HG03103 (cell line): Measurements from ENCODE around the gene CLTCL1.
"Not testable (repeated sequence)": the region's sequence is repeated elsewhere in the genome, so short reads cannot be mapped to it uniquely, and the experiment has no call there.

Source experiments
- ATAC-seq: cut with Tn5 transposase; IDR thresholded peaks from one replicate; pipeline ENCODE4 v1.9.1; 2021; ENCODE audit warnings: low read depth; ENCODE audit not compliant: unreplicated experiment

CLTCL1 gene

DNA sequence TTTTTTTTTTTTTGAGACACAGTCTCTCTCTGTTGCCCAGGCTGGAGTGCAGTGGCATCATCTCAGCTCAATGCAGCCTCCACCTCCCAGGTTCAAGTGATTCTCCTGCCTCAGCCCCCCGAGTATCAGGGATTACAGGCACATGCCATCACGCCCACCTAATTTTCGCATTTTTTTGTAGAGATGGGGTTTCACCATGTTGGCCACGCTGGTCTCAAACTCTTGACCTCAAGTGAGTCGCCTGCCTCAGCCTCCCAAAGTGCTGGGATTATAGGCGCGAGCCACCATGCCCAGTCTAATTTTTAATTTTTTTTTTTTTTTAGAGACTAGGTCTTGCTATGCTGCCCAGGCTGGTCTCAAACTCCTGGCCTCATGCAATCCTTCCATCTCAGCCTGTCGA lies 35.2 kb downstream of the CLTCL1 start:
- not testable (repeated sequence) for ATAC-seq

DNA sequence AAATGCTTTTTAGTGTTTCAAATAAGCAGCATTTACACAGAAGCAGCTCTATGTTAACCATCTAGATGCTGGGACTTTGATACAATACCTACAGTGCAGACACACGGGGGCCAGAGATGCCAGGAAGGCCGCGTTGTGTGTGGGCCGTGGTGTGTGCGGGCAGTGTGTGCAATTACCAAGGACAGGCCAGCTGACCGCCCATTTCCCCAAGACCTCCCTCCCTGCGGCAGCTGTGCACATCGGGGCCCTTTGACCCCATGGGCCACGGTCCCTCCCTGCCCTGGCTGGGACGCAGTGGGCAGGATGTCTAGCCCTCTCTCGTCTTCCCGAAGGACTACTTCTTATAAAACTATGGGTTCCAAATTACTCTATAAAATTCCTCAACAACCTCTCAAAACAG lies 38.4 kb downstream of the CLTCL1 start:
- no peak for ATAC-seq

DNA sequence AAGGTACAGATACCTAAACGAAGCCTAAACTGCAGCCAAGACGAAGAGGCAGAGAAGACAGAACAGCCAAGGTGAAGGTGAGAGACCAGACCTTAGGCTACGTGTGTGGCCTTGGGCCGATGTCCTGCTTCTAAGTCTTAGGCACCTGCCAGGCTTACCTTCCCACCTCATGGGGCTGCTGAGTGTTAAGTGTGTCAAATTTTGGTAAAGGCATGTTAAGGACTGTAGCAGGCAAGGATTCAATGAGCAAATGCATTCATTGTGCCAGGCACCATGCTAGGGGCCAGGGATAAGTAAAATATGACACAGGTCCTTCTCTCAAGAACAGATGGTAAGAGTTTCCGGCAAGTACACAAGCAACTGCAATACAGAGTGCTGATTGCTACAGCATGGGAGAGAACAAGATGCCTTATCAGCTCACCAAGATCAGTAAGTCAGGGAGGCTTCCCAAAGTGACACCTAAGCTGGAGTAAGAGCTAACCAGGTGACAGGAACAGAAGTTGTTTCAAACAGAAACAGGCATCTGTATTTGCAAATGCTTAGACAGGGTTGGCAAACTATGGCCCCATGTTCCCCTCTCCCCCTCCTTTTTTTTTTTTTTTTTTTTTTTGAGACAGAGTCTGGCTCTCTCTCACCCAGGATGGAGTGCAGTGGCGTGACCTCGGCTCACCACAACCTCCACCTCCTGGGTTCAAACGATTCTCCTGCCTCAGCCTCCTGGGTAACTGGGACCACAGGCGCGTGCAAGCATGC lies 46.7 kb downstream of the CLTCL1 start:
- ATAC-seq = no peak

DNA sequence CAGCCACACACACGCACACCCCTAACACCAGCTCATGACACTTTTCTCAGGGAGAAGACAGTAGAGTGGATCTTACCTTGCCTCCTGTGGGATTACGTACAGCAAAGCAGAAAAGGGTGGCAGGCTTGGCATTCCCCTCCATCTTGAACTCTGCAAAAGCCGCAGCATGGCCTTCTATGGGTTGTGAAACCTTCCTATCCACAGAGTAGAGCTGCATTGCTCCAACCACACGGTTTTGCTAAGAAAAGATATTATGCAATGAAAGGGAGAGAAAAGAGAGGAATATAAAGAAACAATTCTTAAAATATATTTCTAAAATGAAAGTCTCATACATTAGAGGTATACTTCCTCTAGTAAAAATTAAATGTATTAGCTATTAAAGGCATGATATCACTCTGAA lies 48.8 kb downstream of the CLTCL1 start:
- no peak for ATAC-seq

DNA sequence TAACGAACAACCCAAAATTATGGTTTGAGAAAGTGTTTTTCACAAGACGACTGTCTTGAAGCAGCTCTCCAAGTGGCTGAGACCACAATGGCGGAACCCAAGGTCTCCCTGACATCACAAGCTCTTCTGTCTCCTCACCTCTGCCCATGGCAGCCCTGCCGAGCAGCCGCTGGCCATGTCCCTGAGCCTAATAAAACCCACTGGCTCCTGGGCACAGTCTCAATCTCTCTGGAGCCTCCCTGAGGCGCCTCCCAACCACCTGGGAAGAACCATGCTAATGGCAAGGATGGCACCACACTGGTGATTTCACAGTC lies 50.0 kb downstream of the CLTCL1 start:
- ATAC-seq = no peak

- ATAC-seq = no peak
Measured at GRCh38 chr22:19240813-19241592, 50.5 kb downstream of the CLTCL1 start.

GRCh38 chr22:19239464-19239863 lies 52.1 kb downstream of the CLTCL1 start:
- no peak for ATAC-seq

- ATAC-seq = no peak
Measured at GRCh38 chr22:19238900-19239299, 52.6 kb downstream of the CLTCL1 start.

DNA sequence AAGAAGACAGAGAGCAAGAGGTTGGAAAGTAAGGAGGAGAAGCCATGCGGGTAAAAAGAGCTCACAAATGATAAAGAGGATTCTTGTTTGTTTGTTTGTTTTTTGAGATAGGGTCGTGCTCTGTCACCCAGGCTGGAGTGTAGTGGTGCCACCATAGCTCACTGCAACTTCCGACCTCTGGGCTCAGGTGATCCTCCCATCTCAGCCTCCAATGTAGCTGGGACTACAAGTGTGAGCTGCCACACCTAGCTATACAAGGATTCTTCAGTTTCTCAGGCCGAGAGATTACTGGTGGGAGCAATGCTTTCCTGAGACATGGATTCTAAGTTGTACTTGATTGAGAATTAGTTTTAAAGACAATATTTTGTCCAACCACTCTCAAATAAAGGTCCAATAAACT lies 55.6 kb downstream of the CLTCL1 start:
- ATAC-seq = no peak

GRCh38 chr22:19234126-19234896 lies 57.2 kb downstream of the CLTCL1 start:
- ATAC-seq = no peak

- ATAC-seq = no peak
Measured at GRCh38 chr22:19233189-19233661, 58.3 kb downstream of the CLTCL1 start.

- ATAC-seq = no peak
Measured at GRCh38 chr22:19232623-19233022, 58.9 kb downstream of the CLTCL1 start.

DNA sequence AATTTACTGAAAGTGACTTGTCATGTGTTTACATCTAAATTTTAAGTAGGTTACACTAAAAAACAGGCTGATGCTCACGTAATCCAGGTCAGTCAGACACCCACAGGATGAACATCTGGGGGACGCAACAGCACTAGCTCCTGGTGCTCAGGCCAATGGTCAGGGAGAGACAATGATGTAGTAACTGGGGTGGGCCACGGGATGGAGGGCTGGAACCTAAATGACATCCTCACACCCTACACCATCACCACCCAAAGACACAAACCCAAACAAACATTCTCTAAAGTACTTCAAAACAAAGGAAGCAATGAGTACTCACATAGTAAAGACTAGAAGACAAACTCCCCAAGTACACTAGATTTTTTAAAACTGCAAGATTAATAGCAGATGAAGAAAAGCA lies 59.5 kb downstream of the CLTCL1 start:
- ATAC-seq = no peak

DNA sequence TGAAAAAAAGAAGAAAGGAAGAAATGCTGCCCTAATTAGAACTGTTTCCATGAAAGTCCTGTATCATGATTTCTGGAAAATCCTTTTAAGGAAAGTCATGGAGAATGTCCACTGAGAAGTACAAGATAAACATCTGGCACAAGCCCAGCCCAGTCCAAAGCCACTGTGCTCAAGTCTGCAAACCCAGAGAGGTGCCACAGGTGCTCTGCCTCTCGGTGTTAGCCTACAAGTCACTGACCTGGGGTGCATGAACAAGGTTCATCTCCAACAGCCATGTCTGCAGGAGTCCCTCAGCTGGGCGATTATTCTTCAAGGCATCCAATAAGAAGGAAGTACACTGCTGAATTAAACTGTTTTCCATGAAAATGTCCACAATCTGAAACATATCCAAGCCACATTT lies 61.9 kb downstream of the CLTCL1 start:
- ATAC-seq = no peak

DNA sequence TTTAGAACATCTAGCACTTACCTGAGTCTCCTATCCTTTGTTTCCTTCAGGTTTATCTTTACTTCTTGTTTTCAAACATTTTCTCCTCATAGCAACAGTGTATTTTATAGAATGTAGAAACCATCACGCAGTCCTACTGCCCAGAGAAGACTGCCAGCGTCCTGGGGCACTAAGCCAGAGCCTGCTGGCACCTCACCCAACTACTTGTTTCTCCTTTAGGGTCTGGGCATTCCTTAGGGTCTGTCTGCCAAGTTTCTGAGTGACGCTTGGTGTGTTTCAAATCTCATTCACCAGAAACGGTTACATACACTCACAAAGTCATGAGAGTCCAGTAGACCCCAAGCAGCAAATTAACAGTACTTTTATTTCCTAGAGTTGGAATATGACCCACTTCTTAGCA lies 63.3 kb downstream of the CLTCL1 start:
- ATAC-seq = no peak

DNA sequence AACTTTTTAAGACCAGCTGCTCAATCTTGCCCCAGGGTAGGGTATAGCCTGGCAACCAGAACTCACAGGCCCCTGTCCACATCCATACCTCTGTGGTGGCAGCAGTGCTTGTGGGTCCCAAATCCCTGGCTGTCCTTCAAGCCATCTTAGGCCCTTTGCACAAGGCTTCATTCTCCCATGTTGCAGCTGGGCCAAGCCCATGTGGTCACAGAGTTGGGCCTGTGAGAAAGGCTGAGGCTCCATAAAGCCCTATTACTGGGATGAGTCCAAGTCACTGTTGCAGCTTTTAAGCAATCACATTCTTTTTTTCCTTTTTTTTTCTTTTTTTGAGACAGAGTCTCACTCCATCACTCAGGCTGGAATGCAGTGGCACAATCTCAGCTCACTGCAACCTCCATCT lies 65.1 kb downstream of the CLTCL1 start:
- no peak for ATAC-seq

DNA sequence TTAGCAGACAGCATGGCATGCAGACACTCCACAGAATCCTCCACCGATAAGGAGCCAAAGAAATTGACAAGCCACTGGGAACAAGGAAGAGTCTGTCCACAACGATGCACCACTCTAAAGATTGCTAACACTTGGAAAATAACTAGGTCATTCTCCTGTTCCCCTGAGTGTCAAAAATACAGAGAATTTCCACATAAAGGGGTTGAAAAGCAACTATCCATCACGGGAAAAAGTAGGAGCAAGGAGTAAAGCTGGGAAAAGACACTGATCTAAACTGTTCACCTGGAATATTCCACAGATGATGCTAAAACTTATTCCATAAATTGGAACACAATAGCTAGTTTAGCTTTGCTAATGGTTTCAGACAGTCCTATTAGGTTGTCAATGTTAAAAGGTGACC lies 66.0 kb downstream of the CLTCL1 start:
- no peak for ATAC-seq

GRCh38 chr22:19224985-19225384 lies 66.5 kb downstream of the CLTCL1 start:
- ATAC-seq = no peak

GRCh38 chr22:19224557-19224956 lies 67.0 kb downstream of the CLTCL1 start:
- ATAC-seq = no peak

DNA sequence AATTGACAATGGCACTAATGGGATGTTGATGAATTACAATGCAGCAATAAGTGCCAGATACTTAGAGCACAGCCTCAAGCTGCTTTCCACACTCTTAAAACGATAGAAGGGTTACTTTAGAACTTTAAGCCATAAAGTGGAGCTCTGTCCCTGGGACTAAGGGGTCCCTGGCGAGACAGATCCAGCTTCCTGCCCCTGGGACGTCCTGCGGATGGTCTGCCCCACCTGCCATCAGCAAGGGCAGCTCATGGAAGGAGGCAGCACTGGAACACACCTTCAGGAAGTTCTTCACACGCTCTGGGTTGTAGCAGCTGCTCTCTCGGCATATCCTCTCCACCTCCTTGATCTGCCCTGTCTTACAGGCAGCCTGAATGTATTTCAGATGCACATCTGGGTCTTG lies 67.9 kb downstream of the CLTCL1 start:
- no peak for ATAC-seq

DNA sequence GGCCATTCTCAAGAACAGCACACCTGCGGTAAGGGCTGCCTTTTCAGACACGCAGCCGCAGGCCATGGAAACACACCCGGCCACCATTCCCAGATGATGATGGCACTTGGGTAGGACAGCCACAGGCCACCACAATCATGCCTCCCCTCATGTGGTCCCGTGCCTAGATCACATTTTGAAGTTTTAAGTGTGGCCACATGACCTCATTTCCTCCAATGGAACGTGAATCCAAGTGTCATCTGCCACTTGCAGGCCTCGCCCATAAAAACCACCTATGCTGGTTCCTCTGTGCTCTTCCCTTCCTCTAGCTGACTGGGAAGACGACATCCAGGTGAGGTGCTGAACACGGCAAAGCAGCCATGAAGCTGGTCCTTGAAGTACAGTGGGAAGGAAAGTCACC lies 68.4 kb downstream of the CLTCL1 start:
- no peak for ATAC-seq
